HCT116 (cell line): ENCODE data around the gene CCDC184. TPM values are rescaled to one million over a fixed set of nuclear protein-coding genes. Genes with fewer than 3 reads are reported as not detected.

Experiments
- ATAC-seq: fragments of 200-7000 bp; cut with Tn5 transposase; 2 replicates; pipeline ENCODE4 v1.9.1; 2020; ENCODE audit warnings: mild to moderate bottlenecking, moderate library complexity
- BruUV-seq: library from RNA; stranded (reverse); fragments of 400-500 nt; replicated peaks from 2 replicates; lab custom pipeline; 2021; lab: Mats Ljungman, UMichigan
- CTCF ChIA-PET: fragments of 300-600 bp; sonication (Branson Sonifier 250); formaldehyde crosslinking; loops from one replicate; lab custom pipeline; 2021; ENCODE audit warnings: antibody characterized with exemption; lab: Charles Lee
- POLR2A ChIA-PET: fragments of 300-600, 350-600 bp; sonication (Branson Sonifier 250); formaldehyde crosslinking; loops from one replicate; lab custom pipeline; 2021; ENCODE audit warnings: antibody characterized with exemption; lab: Charles Lee
- RAD21 ChIA-PET, 2 experiments: fragments of 300-600 bp; sonication (Branson Sonifier 250); formaldehyde crosslinking; loops; one replicate each; lab custom pipeline; 2023; ENCODE audit warnings: low total read pairs in 2 of 2; ENCODE audit not compliant: uncharacterized antibody in 2 of 2, unreplicated experiment in 2 of 2, low non-redundant PET in 1 of 2; lab: Charles Lee
- DNase-seq: peaks from one replicate; pipeline ENCODE4 v3.0.0-alpha.2; 2010; ENCODE audit warnings: low read depth, low spot score
- H2AFZ ChIP-seq: fragments of 200-600 bp; shearing (Covaris generic), sonication (generic); 2 replicates; pipeline ENCODE4 v1.6.1; 2017; ENCODE audit warnings: low read depth, mixed run types, mixed read lengths, antibody characterized with exemption, low read length; ENCODE audit not compliant: poor library complexity, severe bottlenecking
- H3K27ac ChIP-seq: 2 replicates; pipeline ENCODE4 v1.5.1; 2012; ENCODE audit warnings: low read depth, low read length
- H3K27me3 ChIP-seq: fragments of 200-600 bp; sonication (generic); 2 replicates; pipeline ENCODE4 v1.6.1; 2016; ENCODE audit warnings: mixed run types, low read length, mixed read lengths; ENCODE audit not compliant: insufficient read depth
- H3K36me3 ChIP-seq, 2 experiments: fragments of 200-500 bp in 1 of 2; fragments of 200-600 bp in 1 of 2; sonication (Bioruptor generic) in 1 of 2; sonication (generic) in 1 of 2; 2 replicates each; pipeline versions ENCODE4 v1.5.1 to v1.6.1; 2014 to 2016; ENCODE audit warnings: low read length in 2 of 2, inconsistent platforms in 1 of 2, mixed read lengths in 1 of 2, mixed run types in 1 of 2; ENCODE audit not compliant: insufficient read depth in 2 of 2, control insufficient read depth in 1 of 2
- H3K4me1 ChIP-seq, 2 experiments: fragments of 200-600 bp in 1 of 2; sonication (generic) in 1 of 2; 2 replicates each; pipeline versions ENCODE4 v1.5.1 to v1.6.1; 2012 to 2017; ENCODE audit warnings: low read length in 2 of 2, inconsistent platforms in 1 of 2, mild to moderate bottlenecking in 1 of 2, mixed read lengths in 1 of 2, mixed run types in 1 of 2, moderate library complexity in 1 of 2; ENCODE audit not compliant: insufficient read depth in 2 of 2, control insufficient read depth in 1 of 2
- H3K4me2 ChIP-seq: fragments of 200-600 bp; sonication (generic); 2 replicates; pipeline ENCODE4 v1.6.1; 2017; ENCODE audit warnings: mixed run types, low read length, mixed read lengths
- H3K4me3 ChIP-seq, 2 experiments: fragments of 200-600 bp in 1 of 2; sonication (generic) in 1 of 2; replicated peaks in 1 of 2; 2 replicates each; pipeline ENCODE4 v1.5.1; 2011 to 2016; ENCODE audit warnings: low read length in 2 of 2, control low read depth in 1 of 2, low read depth in 1 of 2, mild to moderate bottlenecking in 1 of 2, mixed read lengths in 1 of 2, mixed run types in 1 of 2
- H3K79me2 ChIP-seq: fragments of 200-600 bp; sonication (generic); 2 replicates; pipeline ENCODE4 v1.6.1; 2017; ENCODE audit warnings: mild to moderate bottlenecking, mixed run types, low read length, moderate library complexity, mixed read lengths; ENCODE audit not compliant: insufficient read depth
- H3K9ac ChIP-seq: fragments of 200-600 bp; sonication (generic); 2 replicates; pipeline ENCODE4 v1.6.1; 2016; ENCODE audit warnings: low read length, mixed read lengths
- H3K9me2 ChIP-seq: fragments of 200-600 bp; sonication (generic), shearing (Covaris generic); 2 replicates; pipeline ENCODE4 v1.6.1; 2017; ENCODE audit warnings: mixed run types, mild to moderate bottlenecking, moderate library complexity; ENCODE audit not compliant: insufficient read depth
- H3K9me3 ChIP-seq, 2 experiments: fragments of 200-500 bp in 1 of 2; fragments of 200-600 bp in 1 of 2; sonication (Bioruptor generic) in 1 of 2; sonication (generic) in 1 of 2; 2 replicates each; pipeline ENCODE4 v1.6.1; 2014 to 2017; ENCODE audit warnings: low read length in 2 of 2, mixed read lengths in 2 of 2, inconsistent platforms in 1 of 2, low read depth in 1 of 2, mild to moderate bottlenecking in 1 of 2, mixed run types in 1 of 2, moderate library complexity in 1 of 2; ENCODE audit not compliant: control insufficient read depth in 1 of 2, insufficient read depth in 1 of 2
- H4K20me1 ChIP-seq: fragments of 200-600 bp; sonication (generic), shearing (Covaris generic); 2 replicates; pipeline ENCODE4 v1.6.1; 2017; ENCODE audit warnings: mixed run types, mild to moderate bottlenecking, moderate library complexity; ENCODE audit not compliant: insufficient read depth
- CBX3 ChIP-seq: IDR thresholded peaks from 2 replicates; pipeline ENCODE4 v1.6.1; 2012; ENCODE audit warnings: low read depth
- CEBPB ChIP-seq: IDR thresholded peaks from 2 replicates; pipeline ENCODE4 v1.6.1; 2012; ENCODE audit warnings: low read depth
- EGR1 ChIP-seq: IDR thresholded peaks from 2 replicates; pipeline ENCODE4 v1.6.1; 2012; ENCODE audit warnings: low read depth
- ELF1 ChIP-seq: IDR thresholded peaks from 2 replicates; pipeline ENCODE4 v1.6.1; 2012; ENCODE audit warnings: low read depth, borderline replicate concordance
- EZH2phosphoT487 ChIP-seq: fragments of 200-600 bp; IDR thresholded peaks from 2 replicates; pipeline ENCODE4 v1.6.1; 2018; ENCODE audit warnings: antibody characterized with exemption, borderline replicate concordance
- FOSL1 ChIP-seq: IDR thresholded peaks from 2 replicates; pipeline ENCODE4 v1.6.1; 2012; ENCODE audit warnings: low read depth
- POLR2AphosphoS5 ChIP-seq: IDR thresholded peaks from 2 replicates; pipeline ENCODE4 v1.6.1; 2011; ENCODE audit warnings: mild to moderate bottlenecking, low read depth, low read length, moderate library complexity
- RAD21 ChIP-seq: IDR thresholded peaks from 2 replicates; pipeline ENCODE4 v1.6.1; 2012; ENCODE audit warnings: low read depth, mild to moderate bottlenecking
- TCF7L2 ChIP-seq: IDR thresholded peaks from 2 replicates; pipeline ENCODE4 v1.7.0; 2011; ENCODE audit warnings: borderline replicate concordance, inconsistent platforms; ENCODE audit not compliant: insufficient read depth, insufficient read length; ENCODE audit errors: extremely low read depth
- YY1 ChIP-seq: IDR thresholded peaks from 2 replicates; pipeline ENCODE4 v1.6.1; 2011; ENCODE audit warnings: low read length, low read depth, moderate library complexity, mild to moderate bottlenecking; ENCODE audit not compliant: insufficient replicate concordance; ENCODE audit errors: extremely low read depth
- intact Hi-C: fragments of 100-400 bp; cut with micrococcal nuclease; formaldehyde crosslinking; loops from 2 replicates; pipeline ENCODE4 v1.10.0; 2022
- total RNA-seq: library from RNA; stranded (reverse); gene quantifications from one replicate; pipeline ENCODE4 v1.2.1, GENCODE V29; 2021; ENCODE audit not compliant: unreplicated experiment
- TF ChIP-seq, protein P1 (sequence below): IDR thresholded peaks from 2 replicates; pipeline ENCODE4 v1.6.1; 2012; ENCODE audit warnings: low read depth
- TF ChIP-seq, protein P2 (sequence below): IDR thresholded peaks from 2 replicates; pipeline ENCODE4 v1.6.1; 2012
- TF ChIP-seq, protein P3 (sequence below): IDR thresholded peaks from 2 replicates; pipeline ENCODE4 v1.6.1; 2011; ENCODE audit warnings: mild to moderate bottlenecking, low read length, moderate library complexity; ENCODE audit not compliant: insufficient replicate concordance; ENCODE audit errors: extremely low read depth

Gene CCDC184
- total RNA-seq, 1 experiment from 2014 or later, result 0.34 TPM

DNA sequence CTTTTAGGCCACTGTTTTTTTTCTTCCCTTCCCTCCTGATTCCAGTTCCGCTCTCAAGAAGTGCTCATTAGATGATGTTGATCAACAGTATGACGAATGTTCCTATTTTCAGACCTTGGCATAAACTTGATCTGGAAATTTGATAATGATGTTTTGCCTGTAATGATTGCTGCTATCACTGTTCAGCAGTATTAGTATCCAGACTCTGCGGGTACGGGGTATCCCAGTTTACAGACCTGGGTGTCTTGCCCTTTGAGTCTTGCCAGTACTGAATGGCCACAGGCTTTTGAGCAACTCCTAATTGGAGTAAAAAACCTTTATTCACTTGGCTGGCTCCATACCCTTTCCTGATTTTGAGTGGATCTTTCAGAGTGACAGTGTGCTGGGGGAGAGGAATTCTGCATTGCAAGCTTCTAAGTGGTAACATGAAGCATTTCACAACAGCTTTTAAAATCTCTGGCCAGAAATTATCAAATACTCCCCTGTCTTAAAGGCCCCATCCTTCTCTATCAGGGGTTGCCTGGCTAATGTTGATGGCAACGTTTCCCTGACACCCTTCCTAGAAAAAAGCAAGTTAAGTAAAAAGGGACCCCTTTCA, 20.2 kb upstream of the CCDC184 start:
- POLR2A ChIA-PET, result no interaction called here

More for the DNA sequence above, 20.2 kb upstream of the CCDC184 start:
- no peak for TF ChIP-seq FOSL1
- no peak for TF ChIP-seq YY1
- no peak for TF ChIP-seq EGR1
- TF ChIP-seq, protein P1, sequence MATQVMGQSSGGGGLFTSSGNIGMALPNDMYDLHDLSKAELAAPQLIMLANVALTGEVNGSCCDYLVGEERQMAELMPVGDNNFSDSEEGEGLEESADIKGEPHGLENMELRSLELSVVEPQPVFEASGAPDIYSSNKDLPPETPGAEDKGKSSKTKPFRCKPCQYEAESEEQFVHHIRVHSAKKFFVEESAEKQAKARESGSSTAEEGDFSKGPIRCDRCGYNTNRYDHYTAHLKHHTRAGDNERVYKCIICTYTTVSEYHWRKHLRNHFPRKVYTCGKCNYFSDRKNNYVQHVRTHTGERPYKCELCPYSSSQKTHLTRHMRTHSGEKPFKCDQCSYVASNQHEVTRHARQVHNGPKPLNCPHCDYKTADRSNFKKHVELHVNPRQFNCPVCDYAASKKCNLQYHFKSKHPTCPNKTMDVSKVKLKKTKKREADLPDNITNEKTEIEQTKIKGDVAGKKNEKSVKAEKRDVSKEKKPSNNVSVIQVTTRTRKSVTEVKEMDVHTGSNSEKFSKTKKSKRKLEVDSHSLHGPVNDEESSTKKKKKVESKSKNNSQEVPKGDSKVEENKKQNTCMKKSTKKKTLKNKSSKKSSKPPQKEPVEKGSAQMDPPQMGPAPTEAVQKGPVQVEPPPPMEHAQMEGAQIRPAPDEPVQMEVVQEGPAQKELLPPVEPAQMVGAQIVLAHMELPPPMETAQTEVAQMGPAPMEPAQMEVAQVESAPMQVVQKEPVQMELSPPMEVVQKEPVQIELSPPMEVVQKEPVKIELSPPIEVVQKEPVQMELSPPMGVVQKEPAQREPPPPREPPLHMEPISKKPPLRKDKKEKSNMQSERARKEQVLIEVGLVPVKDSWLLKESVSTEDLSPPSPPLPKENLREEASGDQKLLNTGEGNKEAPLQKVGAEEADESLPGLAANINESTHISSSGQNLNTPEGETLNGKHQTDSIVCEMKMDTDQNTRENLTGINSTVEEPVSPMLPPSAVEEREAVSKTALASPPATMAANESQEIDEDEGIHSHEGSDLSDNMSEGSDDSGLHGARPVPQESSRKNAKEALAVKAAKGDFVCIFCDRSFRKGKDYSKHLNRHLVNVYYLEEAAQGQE, result no peak
- no peak for TF ChIP-seq RAD21
- TF ChIP-seq ELF1, result no peak
- TF ChIP-seq EZH2phosphoT487, result no peak
- TF ChIP-seq, protein P2, sequence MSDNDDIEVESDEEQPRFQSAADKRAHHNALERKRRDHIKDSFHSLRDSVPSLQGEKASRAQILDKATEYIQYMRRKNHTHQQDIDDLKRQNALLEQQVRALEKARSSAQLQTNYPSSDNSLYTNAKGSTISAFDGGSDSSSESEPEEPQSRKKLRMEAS, result no peak
- no peak for TF ChIP-seq TCF7L2
- TF ChIP-seq, protein P3, sequence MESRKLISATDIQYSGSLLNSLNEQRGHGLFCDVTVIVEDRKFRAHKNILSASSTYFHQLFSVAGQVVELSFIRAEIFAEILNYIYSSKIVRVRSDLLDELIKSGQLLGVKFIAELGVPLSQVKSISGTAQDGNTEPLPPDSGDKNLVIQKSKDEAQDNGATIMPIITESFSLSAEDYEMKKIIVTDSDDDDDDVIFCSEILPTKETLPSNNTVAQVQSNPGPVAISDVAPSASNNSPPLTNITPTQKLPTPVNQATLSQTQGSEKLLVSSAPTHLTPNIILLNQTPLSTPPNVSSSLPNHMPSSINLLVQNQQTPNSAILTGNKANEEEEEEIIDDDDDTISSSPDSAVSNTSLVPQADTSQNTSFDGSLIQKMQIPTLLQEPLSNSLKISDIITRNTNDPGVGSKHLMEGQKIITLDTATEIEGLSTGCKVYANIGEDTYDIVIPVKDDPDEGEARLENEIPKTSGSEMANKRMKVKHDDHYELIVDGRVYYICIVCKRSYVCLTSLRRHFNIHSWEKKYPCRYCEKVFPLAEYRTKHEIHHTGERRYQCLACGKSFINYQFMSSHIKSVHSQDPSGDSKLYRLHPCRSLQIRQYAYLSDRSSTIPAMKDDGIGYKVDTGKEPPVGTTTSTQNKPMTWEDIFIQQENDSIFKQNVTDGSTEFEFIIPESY, result no peak
- no peak for TF ChIP-seq CEBPB
- no peak for TF ChIP-seq CBX3
- TF ChIP-seq POLR2AphosphoS5, result no peak
- BruUV-seq, result no TSS peak
- no peak for ATAC-seq
- RAD21 ChIA-PET, result no interaction called here
- Histone ChIP-seq H3K9ac (no peak overlapping the region), H4K20me1 (no peaks in the 10 kb centered on the region), H3K27me3 (no peaks in the 10 kb centered on the region), H2AFZ (no peak overlapping the region), H3K4me1 (peaks cover 0 to under 1% of the 10 kb centered on the region in 2 experiments; a peak in 3 of 4 replicates), H3K9me2 (no peaks in the 10 kb centered on the region), H3K4me2 (no peak overlapping the region), H3K79me2 (no peaks in the 10 kb centered on the region), H3K4me3 (no peak overlapping the region), H3K9me3 (no peaks in the 10 kb centered on the region), H3K36me3 (no peaks in the 10 kb centered on the region), H3K27ac (no peak overlapping the region)
- CTCF ChIA-PET, result interaction anchor here (1.3 to 1.6 kb wide), 3 partner anchors 26 to 456 kb away, joined by 3 to 4 read pairs (median 3); partner anchors contain the start of gene TMEM106C
- intact Hi-C loops, result loop anchor here (10.0 kb wide), 2 partner anchors 218 to 448 kb away; no protein-coding TSS in a partner anchor
- DNase-seq, result no peak
